GM12878 (cell line): Measurements from ENCODE around the gene SMARCC1. TPM values are rescaled to one million over a fixed set of nuclear protein-coding genes. Genes with fewer than 3 reads are reported as not detected.

Source experiments
- BACH1 ChIP-seq: fragments of 450-650 bp; IDR thresholded peaks from 2 replicates; pipeline ENCODE4 v1.6.1; 2017; ENCODE audit warnings: mild to moderate bottlenecking, borderline replicate concordance
- CREB1 ChIP-seq: IDR thresholded peaks from 2 replicates; pipeline ENCODE4 v1.6.1; 2012; ENCODE audit warnings: low read depth, mild to moderate bottlenecking, inconsistent platforms
- DPF2 ChIP-seq: fragments of 450-650 bp; IDR thresholded peaks from 2 replicates; pipeline ENCODE4 v1.6.1; 2017; ENCODE audit warnings: mild to moderate bottlenecking
- EGR1 ChIP-seq, 2 experiments: IDR thresholded peaks; 1 replicate in 1 of 2; 2 replicates in 1 of 2; pipeline ENCODE4 v1.6.1; 2011 to 2012; ENCODE audit warnings: low read depth in 2 of 2, low read length in 2 of 2, borderline replicate concordance in 1 of 2, mild to moderate bottlenecking in 1 of 2, moderate library complexity in 1 of 2
- HCFC1 ChIP-seq: fragments of 150-350 bp; IDR thresholded peaks from 2 replicates; pipeline ENCODE4 v1.6.1; 2014; ENCODE audit warnings: low read length
- IKZF1 ChIP-seq: fragments of 450-650 bp; conservative IDR thresholded peaks from 2 replicates; pipeline ENCODE4 v1.6.1; 2017; ENCODE audit warnings: antibody characterized with exemption, mild to moderate bottlenecking
- JUND ChIP-seq: IDR thresholded peaks from 2 replicates; pipeline ENCODE4 v1.6.1; 2012; ENCODE audit warnings: low read depth, mild to moderate bottlenecking, low read length, improper control_type of control experiment, moderate library complexity
- LARP7 ChIP-seq: fragments of 450-650 bp; IDR thresholded peaks from 2 replicates; pipeline ENCODE4 v1.6.1; 2017; ENCODE audit warnings: mild to moderate bottlenecking
- MEF2A ChIP-seq: IDR thresholded peaks from 2 replicates; pipeline ENCODE4 v1.6.1; 2011; ENCODE audit warnings: low read depth, mild to moderate bottlenecking, low read length, moderate library complexity; ENCODE audit not compliant: insufficient read depth
- PAX8 ChIP-seq: fragments of 450-650 bp; IDR thresholded peaks from 2 replicates; pipeline ENCODE4 v1.6.1; 2017; ENCODE audit warnings: mild to moderate bottlenecking, moderate library complexity
- POLR2A ChIP-seq: IDR thresholded peaks from 2 replicates; pipeline ENCODE4 v1.6.1; 2011; ENCODE audit warnings: low read depth, mild to moderate bottlenecking, low read length
- POLR2AphosphoS2 ChIP-seq: IDR thresholded peaks from 2 replicates; pipeline ENCODE4 v1.6.1; 2011; ENCODE audit warnings: low read depth, mild to moderate bottlenecking, low read length, improper control_type of control experiment, moderate library complexity
- RBBP5 ChIP-seq: fragments of 200-600 bp; sonication (generic); conservative IDR thresholded peaks from 2 replicates; pipeline ENCODE4 v1.6.1; 2016
- SIN3A ChIP-seq: IDR thresholded peaks from 2 replicates; pipeline ENCODE4 v1.6.1; 2012; ENCODE audit warnings: low read depth, low read length, improper control_type of control experiment
- SMAD5 ChIP-seq: IDR thresholded peaks from 2 replicates; pipeline ENCODE4 v1.6.1; 2016; ENCODE audit warnings: antibody characterized with exemption, low read depth
- TCF12 ChIP-seq: IDR thresholded peaks from 2 replicates; pipeline ENCODE4 v1.6.1; 2011; ENCODE audit warnings: low read depth, mild to moderate bottlenecking, low read length
- ZNF207 ChIP-seq: fragments of 450-650 bp; IDR thresholded peaks from 2 replicates; pipeline ENCODE4 v1.6.1; 2014; ENCODE audit warnings: antibody characterized with exemption, mild to moderate bottlenecking, borderline replicate concordance
- ZNF217 ChIP-seq: fragments of 450-650 bp; IDR thresholded peaks from 2 replicates; pipeline ENCODE4 v1.6.1; 2017; ENCODE audit warnings: antibody characterized with exemption, mild to moderate bottlenecking
- polyA plus RNA-seq, 11 experiments: library from polyadenylated mRNA; depleted of rRNA in 4 of 11; unstranded in 6 of 11; stranded (reverse) in 5 of 11; fragments of >200 nt; fragmentation: Nextera tagmentation in 4 of 11; fragmentation: Illumina TruSeq in 1 of 11; extraction: Ambion mirVana in 4 of 11; extraction: Trizol in 1 of 11; gene quantifications; 1 replicate in 1 of 11; 2 replicates in 10 of 11; pipeline versions ENCODE4 v1.2.1 to v1.2.3, GENCODE V29; 2011 to 2016; ENCODE audit warnings: inconsistent platforms in 2 of 11, missing spikeins in 2 of 11, low read depth in 1 of 11
- total RNA-seq, 4 experiments: library from RNA; depleted of rRNA in 3 of 4; stranded (reverse); fragments of >200 nt in 3 of 4; fragmentation: Illumina TruSeq in 1 of 4; extraction: Trizol in 1 of 4; gene quantifications; 2 replicates each; pipeline versions ENCODE4 v1.2.1 to v1.2.3, GENCODE V29; 2013 to 2021
- TF ChIP-seq, protein P1 (sequence below): fragments of 450-650 bp; IDR thresholded peaks from 2 replicates; pipeline ENCODE4 v1.6.1; 2017; ENCODE audit warnings: antibody characterized with exemption, mild to moderate bottlenecking, moderate library complexity
- TF ChIP-seq, protein P2 (sequence below): IDR thresholded peaks from 2 replicates; pipeline ENCODE4 v1.6.1; 2011; ENCODE audit warnings: low read depth, low read length, improper control_type of control experiment, borderline replicate concordance
- TF ChIP-seq, protein P3 (sequence below): fragments of 450-650 bp; IDR thresholded peaks from 2 replicates; pipeline ENCODE4 v1.6.1; 2017; ENCODE audit warnings: mild to moderate bottlenecking, moderate library complexity
- TF ChIP-seq, protein P4 (sequence below): IDR thresholded peaks from 2 replicates; pipeline ENCODE4 v1.6.1; 2011; ENCODE audit warnings: mild to moderate bottlenecking, low read depth, low read length, moderate library complexity; ENCODE audit not compliant: insufficient replicate concordance

Gene SMARCC1
- total and polyA plus RNA-seq, 10 of the 15 experiments (the other 5 are each of a cell fraction or from before 2014, with no cell fraction given) = 26.6 to 147 (median 57.1) TPM

DNA sequence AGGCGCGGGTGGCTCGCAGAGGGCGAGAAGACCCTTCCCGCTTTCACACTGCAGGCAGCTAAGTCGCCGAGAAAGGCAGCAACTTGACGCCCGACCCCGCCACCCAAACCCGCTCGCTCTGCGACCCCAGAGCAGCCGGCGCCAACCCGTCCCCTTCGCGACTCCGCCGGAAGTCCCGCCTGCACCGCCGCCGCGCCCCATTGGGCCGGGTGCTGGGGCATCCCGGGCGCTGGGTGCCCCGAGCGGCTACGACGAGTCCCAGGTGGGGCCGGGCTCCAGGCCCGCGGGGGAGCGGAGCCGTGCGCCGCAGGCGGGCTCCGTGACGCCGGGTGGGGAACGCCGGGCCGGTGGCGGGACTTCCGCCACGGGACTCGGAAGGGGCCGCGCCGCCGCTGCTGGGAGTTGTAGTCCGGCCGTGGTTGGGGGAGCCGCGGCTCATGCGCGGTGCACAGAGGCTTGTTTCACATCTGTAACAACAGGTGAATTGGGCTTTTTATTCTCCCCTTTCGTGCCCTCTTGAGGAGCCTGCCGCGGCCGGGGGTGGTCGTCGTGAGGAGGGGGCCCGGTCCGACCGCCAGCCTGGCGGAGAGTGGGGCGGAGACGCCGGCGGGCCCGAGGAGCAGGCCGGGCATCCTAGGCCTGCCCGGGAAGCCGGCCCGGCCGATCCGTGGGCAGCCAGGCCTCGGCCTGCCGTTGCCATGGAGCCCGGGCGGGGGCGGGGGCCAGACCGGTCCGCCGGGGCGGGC lies 21.2 kb upstream of the SMARCC1 start, which contains the start of gene DHX30 (continued):
- TF ChIP-seq, protein P1, sequence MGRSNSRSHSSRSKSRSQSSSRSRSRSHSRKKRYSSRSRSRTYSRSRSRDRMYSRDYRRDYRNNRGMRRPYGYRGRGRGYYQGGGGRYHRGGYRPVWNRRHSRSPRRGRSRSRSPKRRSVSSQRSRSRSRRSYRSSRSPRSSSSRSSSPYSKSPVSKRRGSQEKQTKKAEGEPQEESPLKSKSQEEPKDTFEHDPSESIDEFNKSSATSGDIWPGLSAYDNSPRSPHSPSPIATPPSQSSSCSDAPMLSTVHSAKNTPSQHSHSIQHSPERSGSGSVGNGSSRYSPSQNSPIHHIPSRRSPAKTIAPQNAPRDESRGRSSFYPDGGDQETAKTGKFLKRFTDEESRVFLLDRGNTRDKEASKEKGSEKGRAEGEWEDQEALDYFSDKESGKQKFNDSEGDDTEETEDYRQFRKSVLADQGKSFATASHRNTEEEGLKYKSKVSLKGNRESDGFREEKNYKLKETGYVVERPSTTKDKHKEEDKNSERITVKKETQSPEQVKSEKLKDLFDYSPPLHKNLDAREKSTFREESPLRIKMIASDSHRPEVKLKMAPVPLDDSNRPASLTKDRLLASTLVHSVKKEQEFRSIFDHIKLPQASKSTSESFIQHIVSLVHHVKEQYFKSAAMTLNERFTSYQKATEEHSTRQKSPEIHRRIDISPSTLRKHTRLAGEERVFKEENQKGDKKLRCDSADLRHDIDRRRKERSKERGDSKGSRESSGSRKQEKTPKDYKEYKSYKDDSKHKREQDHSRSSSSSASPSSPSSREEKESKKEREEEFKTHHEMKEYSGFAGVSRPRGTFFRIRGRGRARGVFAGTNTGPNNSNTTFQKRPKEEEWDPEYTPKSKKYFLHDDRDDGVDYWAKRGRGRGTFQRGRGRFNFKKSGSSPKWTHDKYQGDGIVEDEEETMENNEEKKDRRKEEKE = no peak
- TF ChIP-seq LARP7 (peak; percentile 79), SIN3A (no peak), BACH1 (peak; percentile 50; the same call in 1 of the 2 replicates), JUND (no peak), MEF2A (no peak), POLR2A (peak; percentile 78), TCF12 (0 out of 2 replicates have a peak, but pooled peaks have one; percentile 23), ZNF207 (peak; percentile 61; the same call in 1 of the 2 replicates), ZNF217 (no peak), PAX8 (no peak), IKZF1 (peak; percentile 98), RBBP5 (no peak), SMAD5 (no peak), EGR1 (IDR thresholded peaks at IDR 0.05; ENCODE audit: borderline replicate concordance in 1 of 2, low read depth in 2 of 2, low read length in 2 of 2) (peak in 1 of 2 experiments; percentile 98; a peak in 2 of 3 replicates), POLR2AphosphoS2 (no peak), CREB1 (peak; percentile 84), DPF2 (peak; percentile 80), HCFC1 (peak; percentile 92)
- TF ChIP-seq, protein P2, sequence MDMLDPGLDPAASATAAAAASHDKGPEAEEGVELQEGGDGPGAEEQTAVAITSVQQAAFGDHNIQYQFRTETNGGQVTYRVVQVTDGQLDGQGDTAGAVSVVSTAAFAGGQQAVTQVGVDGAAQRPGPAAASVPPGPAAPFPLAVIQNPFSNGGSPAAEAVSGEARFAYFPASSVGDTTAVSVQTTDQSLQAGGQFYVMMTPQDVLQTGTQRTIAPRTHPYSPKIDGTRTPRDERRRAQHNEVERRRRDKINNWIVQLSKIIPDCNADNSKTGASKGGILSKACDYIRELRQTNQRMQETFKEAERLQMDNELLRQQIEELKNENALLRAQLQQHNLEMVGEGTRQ = peak; percentile 54
- TF ChIP-seq, protein P3, sequence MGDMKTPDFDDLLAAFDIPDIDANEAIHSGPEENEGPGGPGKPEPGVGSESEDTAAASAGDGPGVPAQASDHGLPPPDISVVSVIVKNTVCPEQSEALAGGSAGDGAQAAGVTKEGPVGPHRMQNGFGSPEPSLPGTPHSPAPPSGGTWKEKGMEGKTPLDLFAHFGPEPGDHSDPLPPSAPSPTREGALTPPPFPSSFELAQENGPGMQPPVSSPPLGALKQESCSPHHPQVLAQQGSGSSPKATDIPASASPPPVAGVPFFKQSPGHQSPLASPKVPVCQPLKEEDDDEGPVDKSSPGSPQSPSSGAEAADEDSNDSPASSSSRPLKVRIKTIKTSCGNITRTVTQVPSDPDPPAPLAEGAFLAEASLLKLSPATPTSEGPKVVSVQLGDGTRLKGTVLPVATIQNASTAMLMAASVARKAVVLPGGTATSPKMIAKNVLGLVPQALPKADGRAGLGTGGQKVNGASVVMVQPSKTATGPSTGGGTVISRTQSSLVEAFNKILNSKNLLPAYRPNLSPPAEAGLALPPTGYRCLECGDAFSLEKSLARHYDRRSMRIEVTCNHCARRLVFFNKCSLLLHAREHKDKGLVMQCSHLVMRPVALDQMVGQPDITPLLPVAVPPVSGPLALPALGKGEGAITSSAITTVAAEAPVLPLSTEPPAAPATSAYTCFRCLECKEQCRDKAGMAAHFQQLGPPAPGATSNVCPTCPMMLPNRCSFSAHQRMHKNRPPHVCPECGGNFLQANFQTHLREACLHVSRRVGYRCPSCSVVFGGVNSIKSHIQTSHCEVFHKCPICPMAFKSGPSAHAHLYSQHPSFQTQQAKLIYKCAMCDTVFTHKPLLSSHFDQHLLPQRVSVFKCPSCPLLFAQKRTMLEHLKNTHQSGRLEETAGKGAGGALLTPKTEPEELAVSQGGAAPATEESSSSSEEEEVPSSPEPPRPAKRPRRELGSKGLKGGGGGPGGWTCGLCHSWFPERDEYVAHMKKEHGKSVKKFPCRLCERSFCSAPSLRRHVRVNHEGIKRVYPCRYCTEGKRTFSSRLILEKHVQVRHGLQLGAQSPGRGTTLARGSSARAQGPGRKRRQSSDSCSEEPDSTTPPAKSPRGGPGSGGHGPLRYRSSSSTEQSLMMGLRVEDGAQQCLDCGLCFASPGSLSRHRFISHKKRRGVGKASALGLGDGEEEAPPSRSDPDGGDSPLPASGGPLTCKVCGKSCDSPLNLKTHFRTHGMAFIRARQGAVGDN = peak; percentile 58; the same call in 1 of the 2 replicates
- TF ChIP-seq, protein P4, sequence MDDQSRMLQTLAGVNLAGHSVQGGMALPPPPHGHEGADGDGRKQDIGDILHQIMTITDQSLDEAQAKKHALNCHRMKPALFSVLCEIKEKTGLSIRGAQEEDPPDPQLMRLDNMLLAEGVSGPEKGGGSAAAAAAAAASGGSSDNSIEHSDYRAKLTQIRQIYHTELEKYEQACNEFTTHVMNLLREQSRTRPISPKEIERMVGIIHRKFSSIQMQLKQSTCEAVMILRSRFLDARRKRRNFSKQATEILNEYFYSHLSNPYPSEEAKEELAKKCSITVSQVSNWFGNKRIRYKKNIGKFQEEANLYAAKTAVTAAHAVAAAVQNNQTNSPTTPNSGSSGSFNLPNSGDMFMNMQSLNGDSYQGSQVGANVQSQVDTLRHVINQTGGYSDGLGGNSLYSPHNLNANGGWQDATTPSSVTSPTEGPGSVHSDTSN = no peak
